H1 (cell line): ENCODE data around the gene LSM4. TPM values are rescaled to one million over a fixed set of nuclear protein-coding genes. Genes with fewer than 3 reads are reported as not detected.

Experiments used
- ATF3 ChIP-seq: IDR thresholded peaks from 2 replicates; pipeline ENCODE4 v1.6.1; 2011; ENCODE audit warnings: low read depth, mild to moderate bottlenecking, low read length; ENCODE audit not compliant: insufficient read depth
- BRCA1 ChIP-seq: IDR thresholded peaks from 2 replicates; pipeline ENCODE4 v1.6.1; 2012; ENCODE audit warnings: low read depth, low read length, improper control_type of control experiment
- HDAC6 ChIP-seq: IDR thresholded peaks from one replicate; pipeline ENCODE4 v1.7.1; 2012; ENCODE audit warnings: low read depth, mild to moderate bottlenecking, inconsistent platforms, low read length, moderate library complexity
- JUN ChIP-seq: IDR thresholded peaks from 2 replicates; pipeline ENCODE4 v1.6.1; 2011; ENCODE audit warnings: low read depth, mild to moderate bottlenecking, improper control_type of control experiment, low read length
- MAFK ChIP-seq: IDR thresholded peaks from 2 replicates; pipeline ENCODE4 v1.6.1; 2012; ENCODE audit warnings: low read depth, mild to moderate bottlenecking, improper control_type of control experiment, low read length
- polyA plus RNA-seq, 7 experiments: library from polyadenylated mRNA; depleted of rRNA in 3 of 7; stranded (reverse) in 5 of 7; unstranded in 2 of 7; fragments of >200 nt in 5 of 7; fragments of 200-250 nt in 2 of 7; gene quantifications; 1 replicate in 5 of 7; 2 replicates in 1 of 7; 4 replicates in 1 of 7; pipeline versions ENCODE4 v1.2.1 to v1.2.3, GENCODE V29; 2011 to 2013; ENCODE audit warnings: missing spikeins in 2 of 7, mixed read lengths in 2 of 7
- total RNA-seq: library from RNA; stranded (reverse); fragmentation: NEBNext Ultra II Directional; extraction: Animal tissue kit (Norgen Biotek cat#: 25700); gene quantifications from 2 replicates; pipeline ENCODE4 v1.2.1, GENCODE V29; 2021

Gene LSM4
- total and polyA plus RNA-seq, 2 of the 8 experiments (the other 6 are each of a cell fraction or from before 2014, with no cell fraction given) = 302 to 319 TPM

GRCh38 chr19:18283338-18283737, 39.5 kb downstream of the LSM4 start (continued):
- TF ChIP-seq ATF3 (no peak), MAFK (no peak), JUN (no peak), HDAC6 (no peak), BRCA1 (no peak)
